Measurements from ENCODE around the gene PRAMEF5.

DNA sequence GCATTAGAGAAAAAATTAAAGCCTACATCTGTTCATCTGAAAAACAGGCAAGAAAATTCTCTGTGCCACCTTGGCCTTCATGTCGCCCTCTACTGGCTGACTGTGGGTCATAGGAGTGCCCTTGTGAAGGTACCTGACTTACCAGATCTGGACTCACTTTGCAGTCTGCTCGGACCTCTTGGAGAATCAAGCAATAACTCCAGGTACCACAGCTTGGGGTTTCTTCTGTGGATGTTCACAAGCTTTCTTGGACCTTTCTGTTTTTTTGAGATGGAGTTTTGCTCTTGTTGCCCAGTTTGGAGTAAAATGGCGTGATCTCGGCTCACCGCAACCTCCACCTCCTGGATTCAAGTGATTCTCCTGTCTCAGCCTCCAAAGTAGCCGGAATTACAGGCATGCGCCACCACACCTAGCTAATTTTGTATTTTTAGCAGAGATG, 25.6 kb upstream of the PRAMEF5 start:
- TF ChIP-seq, protein P1, sequence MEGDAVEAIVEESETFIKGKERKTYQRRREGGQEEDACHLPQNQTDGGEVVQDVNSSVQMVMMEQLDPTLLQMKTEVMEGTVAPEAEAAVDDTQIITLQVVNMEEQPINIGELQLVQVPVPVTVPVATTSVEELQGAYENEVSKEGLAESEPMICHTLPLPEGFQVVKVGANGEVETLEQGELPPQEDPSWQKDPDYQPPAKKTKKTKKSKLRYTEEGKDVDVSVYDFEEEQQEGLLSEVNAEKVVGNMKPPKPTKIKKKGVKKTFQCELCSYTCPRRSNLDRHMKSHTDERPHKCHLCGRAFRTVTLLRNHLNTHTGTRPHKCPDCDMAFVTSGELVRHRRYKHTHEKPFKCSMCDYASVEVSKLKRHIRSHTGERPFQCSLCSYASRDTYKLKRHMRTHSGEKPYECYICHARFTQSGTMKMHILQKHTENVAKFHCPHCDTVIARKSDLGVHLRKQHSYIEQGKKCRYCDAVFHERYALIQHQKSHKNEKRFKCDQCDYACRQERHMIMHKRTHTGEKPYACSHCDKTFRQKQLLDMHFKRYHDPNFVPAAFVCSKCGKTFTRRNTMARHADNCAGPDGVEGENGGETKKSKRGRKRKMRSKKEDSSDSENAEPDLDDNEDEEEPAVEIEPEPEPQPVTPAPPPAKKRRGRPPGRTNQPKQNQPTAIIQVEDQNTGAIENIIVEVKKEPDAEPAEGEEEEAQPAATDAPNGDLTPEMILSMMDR (IDR thresholded peaks at IDR 0.05) = peak in 1 of 3 experiments; percentile 22
- no peak for TF ChIP-seq POLR2A (IDR thresholded peaks at IDR 0.05)

All from testis (tissue), 2 donors.